ENCODE data around the gene GTPBP4. TPM values are rescaled to one million over a fixed set of nuclear protein-coding genes. Genes with fewer than 3 reads are reported as not detected.

The GTPBP4 gene
- total and polyA plus RNA-seq, 2 of the 13 experiments (the other 11 are each of a cell fraction or from before 2014, with no cell fraction given): 24.1 to 85.5 TPM

GRCh38 chr10:964988-965417, 23.2 kb upstream of the GTPBP4 start:
- peak; percentile 74 for ATAC-seq
- ChIA-PET CTCF (ENCODE audit: low intra/inter-chr PET ratio, low total read pairs) (no interaction called here), POLR2A (no interaction called here)
- no TSS peak for BruUV-seq (replicated peaks)
- WGBS (ENCODE audit: low lambda C conversion rate): 69% methylated on average over 3 of the region's 20 CpGs
- intact Hi-C loops (cut with micrococcal nuclease; ENCODE audit: unreplicated experiment) (no loop called here), in situ Hi-C loops (cut with HindIII; ENCODE audit: extremely low pct_ligation_motif_present, low pct_unique_long_range_greater_than_20kb) (no loop called here)
- H3K27ac ChIP-seq (ENCODE audit: extremely low read length, insufficient read depth, low read length): no peak overlapping the region
- no peaks in the 10 kb centered on the region for H3K79me2 ChIP-seq (ENCODE audit: insufficient read depth, low read length)
- no peaks in the 10 kb centered on the region for H3K36me3 ChIP-seq (replicated peaks in 1 of 2; ENCODE audit: control insufficient read depth in 1 of 2, insufficient read depth in 2 of 2, low read length in 2 of 2)
- H4K20me1 ChIP-seq (ENCODE audit: insufficient read depth, low read length): no peaks in the 10 kb centered on the region
- peak overlapping the region; percentile 73 for H2AFZ ChIP-seq (ENCODE audit: low read length)
- peak overlapping the region; percentile 19 to 58 (median 27); a peak in 5 of 6 replicates for H3K4me3 ChIP-seq (replicated peaks in 1 of 3; ENCODE audit: insufficient read depth in 1 of 3, low read depth in 2 of 3, low read length in 3 of 3)
- H3K4me2 ChIP-seq (ENCODE audit: low read depth, low read length): peak overlapping the region; percentile 80
- H3K9me3 ChIP-seq (ENCODE audit: low read length): no peaks in the 10 kb centered on the region
- H3K9ac ChIP-seq (ENCODE audit: insufficient read depth, low read depth, low read length): 0 out of 2 replicates have a peak overlapping the region, but pooled peaks have one; percentile 12
- DNase-seq (ENCODE audit: low spot score): no peak
- FAIRE-seq: no peak
- H3K4me1 ChIP-seq (ENCODE audit: insufficient read depth, low read length): peaks cover 51% of the 10 kb centered on the region
- peaks cover 3 to 52% of the 10 kb centered on the region in 2 experiments; a peak in 4 of 5 replicates for H3K27me3 ChIP-seq (ENCODE audit: control insufficient read depth in 1 of 2, insufficient read depth in 2 of 2, low read length in 2 of 2)
- no peak for TF ChIP-seq NONO (IDR thresholded peaks at IDR 0.05)
- no peak for TF ChIP-seq NONO (CRISPR knock-in tag; conservative IDR thresholded peaks at IDR 0.05)
- no peak for TF ChIP-seq ZSCAN30 (CRISPR knock-in tag; IDR thresholded peaks at IDR 0.05)
- TF ChIP-seq SOX6 (IDR thresholded peaks at IDR 0.05): no peak
- TF ChIP-seq SOX6 (CRISPR knock-in tag; IDR thresholded peaks at IDR 0.05): no peak
- no peak for TF ChIP-seq ZNF251 (CRISPR knock-in tag; IDR thresholded peaks at IDR 0.05)
- TF ChIP-seq ZBTB38 (CRISPR knock-in tag; IDR thresholded peaks at IDR 0.05): peak; percentile 67; the same call in 1 of the 2 replicates
- no peak for TF ChIP-seq NPAS2 (CRISPR knock-in tag; IDR thresholded peaks at IDR 0.05; ENCODE audit: borderline replicate concordance)
- TF ChIP-seq CCAR2 (optimal IDR thresholded peaks at IDR 0.05; ENCODE audit: low read depth, low read length): no peak
- no peak for TF ChIP-seq ZNF772 (CRISPR knock-in tag; IDR thresholded peaks at IDR 0.05)
- TF ChIP-seq ZNF761 (CRISPR knock-in tag; conservative IDR thresholded peaks at IDR 0.05): no peak
- TF ChIP-seq YEATS2 (CRISPR knock-in tag; IDR thresholded peaks at IDR 0.05; ENCODE audit: borderline replicate concordance): no peak
- TF ChIP-seq PHF5A (CRISPR knock-in tag; IDR thresholded peaks at IDR 0.05; ENCODE audit: low read depth, unreplicated experiment): no peak
- no peak for TF ChIP-seq FLYWCH1 (CRISPR knock-in tag; IDR thresholded peaks at IDR 0.05)
- no peak for TF ChIP-seq AHDC1 (CRISPR knock-in tag; IDR thresholded peaks at IDR 0.05; ENCODE audit: borderline replicate concordance)
- TF ChIP-seq GABPB1 (CRISPR knock-in tag; IDR thresholded peaks at IDR 0.05): peak; percentile 56; the same call in 1 of the 2 replicates
- no peak for TF ChIP-seq MXD3 (CRISPR knock-in tag; IDR thresholded peaks at IDR 0.05)

Data from HepG2 (cell line).